Measurements from ENCODE around the gene PTPRS. TPM values are rescaled to one million over a fixed set of nuclear protein-coding genes. Genes with fewer than 3 reads are reported as not detected.

PTPRS gene
- total and polyA plus RNA-seq, 9 of the 15 experiments (the other 6 are each of a cell fraction or from before 2014, with no cell fraction given) = 1.1 to 49.4 (median 14.1) TPM

DNA sequence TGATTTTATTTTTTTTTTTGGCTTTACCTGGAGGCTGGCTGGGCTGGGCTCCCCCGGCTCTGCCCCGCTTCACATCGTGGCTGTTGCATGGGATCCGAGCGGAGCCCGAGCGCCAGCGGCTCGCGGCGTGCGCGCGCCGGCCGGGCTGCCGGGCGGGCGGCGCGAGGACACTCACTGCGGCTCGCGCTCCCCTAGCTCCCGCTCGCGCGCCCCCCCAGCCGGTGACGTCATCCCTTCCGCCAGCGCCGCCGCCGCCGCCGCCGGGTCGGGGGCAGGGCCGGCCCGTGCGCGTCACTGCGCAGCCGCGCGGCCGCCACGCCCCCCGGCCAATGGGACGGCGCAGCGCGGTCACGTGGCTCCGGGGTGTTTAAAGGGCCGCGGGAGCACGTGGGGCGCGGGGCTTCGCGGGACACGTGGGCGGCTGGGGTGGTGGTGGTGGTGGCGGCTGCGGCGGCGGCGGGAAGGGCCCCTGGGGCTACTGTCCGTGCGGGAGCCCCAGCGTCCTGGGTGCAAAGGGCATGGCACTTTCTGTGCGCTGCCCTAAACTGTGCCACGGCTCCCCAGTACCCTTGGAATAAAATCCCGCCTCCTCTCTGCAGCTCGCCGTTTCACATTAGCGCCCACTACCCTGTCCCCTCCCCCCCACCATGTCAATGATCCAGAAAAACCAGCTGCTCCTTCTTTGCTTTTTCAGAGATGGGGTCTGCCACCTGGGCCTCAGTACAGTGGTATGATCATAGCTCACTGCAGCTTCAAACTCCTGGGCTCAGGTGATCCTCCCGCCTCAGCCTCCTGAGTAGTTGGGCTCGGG is at the start of gene PTPRS (continued):
- TF ChIP-seq, protein P1, sequence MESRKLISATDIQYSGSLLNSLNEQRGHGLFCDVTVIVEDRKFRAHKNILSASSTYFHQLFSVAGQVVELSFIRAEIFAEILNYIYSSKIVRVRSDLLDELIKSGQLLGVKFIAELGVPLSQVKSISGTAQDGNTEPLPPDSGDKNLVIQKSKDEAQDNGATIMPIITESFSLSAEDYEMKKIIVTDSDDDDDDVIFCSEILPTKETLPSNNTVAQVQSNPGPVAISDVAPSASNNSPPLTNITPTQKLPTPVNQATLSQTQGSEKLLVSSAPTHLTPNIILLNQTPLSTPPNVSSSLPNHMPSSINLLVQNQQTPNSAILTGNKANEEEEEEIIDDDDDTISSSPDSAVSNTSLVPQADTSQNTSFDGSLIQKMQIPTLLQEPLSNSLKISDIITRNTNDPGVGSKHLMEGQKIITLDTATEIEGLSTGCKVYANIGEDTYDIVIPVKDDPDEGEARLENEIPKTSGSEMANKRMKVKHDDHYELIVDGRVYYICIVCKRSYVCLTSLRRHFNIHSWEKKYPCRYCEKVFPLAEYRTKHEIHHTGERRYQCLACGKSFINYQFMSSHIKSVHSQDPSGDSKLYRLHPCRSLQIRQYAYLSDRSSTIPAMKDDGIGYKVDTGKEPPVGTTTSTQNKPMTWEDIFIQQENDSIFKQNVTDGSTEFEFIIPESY (CRISPR knock-in tag; IDR thresholded peaks at IDR 0.05) = peak; percentile 59; the same call in 1 of the 2 replicates
- TF ChIP-seq CHD2 (IDR thresholded peaks at IDR 0.05; ENCODE audit: low read depth, low read length) (peak; percentile 54; the same call in 1 of the 2 replicates), MAZ (CRISPR knock-in tag; conservative IDR thresholded peaks at IDR 0.05 in 1 of 2, IDR thresholded peaks at IDR 0.05 in 1 of 2) (peak in 1 of 2 experiments; percentile 44; a peak in 1 of 4 replicates), ZNF586 (CRISPR knock-in tag; conservative IDR thresholded peaks at IDR 0.05) (no peak), CTBP1 (IDR thresholded peaks at IDR 0.05; ENCODE audit: borderline replicate concordance) (peak; percentile 76), RFX1 (IDR thresholded peaks at IDR 0.05) (no peak), ATF7 (IDR thresholded peaks at IDR 0.05) (peak; percentile 97; the same call in 1 of the 2 replicates), TEAD1 (CRISPR knock-in tag; IDR thresholded peaks at IDR 0.05) (0 out of 4 replicates have a peak, but pooled peaks of 1 of the 2 experiments have one; percentile 17)
- TF ChIP-seq, protein P2, sequence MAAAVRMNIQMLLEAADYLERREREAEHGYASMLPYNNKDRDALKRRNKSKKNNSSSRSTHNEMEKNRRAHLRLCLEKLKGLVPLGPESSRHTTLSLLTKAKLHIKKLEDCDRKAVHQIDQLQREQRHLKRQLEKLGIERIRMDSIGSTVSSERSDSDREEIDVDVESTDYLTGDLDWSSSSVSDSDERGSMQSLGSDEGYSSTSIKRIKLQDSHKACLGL (CRISPR knock-in tag; IDR thresholded peaks at IDR 0.05; ENCODE audit: borderline replicate concordance, poor library complexity, severe bottlenecking) = peak; percentile 96
- TF ChIP-seq, protein P3, sequence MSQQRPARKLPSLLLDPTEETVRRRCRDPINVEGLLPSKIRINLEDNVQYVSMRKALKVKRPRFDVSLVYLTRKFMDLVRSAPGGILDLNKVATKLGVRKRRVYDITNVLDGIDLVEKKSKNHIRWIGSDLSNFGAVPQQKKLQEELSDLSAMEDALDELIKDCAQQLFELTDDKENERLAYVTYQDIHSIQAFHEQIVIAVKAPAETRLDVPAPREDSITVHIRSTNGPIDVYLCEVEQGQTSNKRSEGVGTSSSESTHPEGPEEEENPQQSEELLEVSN (IDR thresholded peaks at IDR 0.05; ENCODE audit: borderline replicate concordance in 1 of 2, extremely low read depth in 1 of 2, insufficient read depth in 1 of 2, insufficient read length in 1 of 2, low read depth in 1 of 2, low read length in 1 of 2, poor library complexity in 1 of 2, severe bottlenecking in 1 of 2) = peak; percentile 97 to 99
- TF ChIP-seq, protein P4, sequence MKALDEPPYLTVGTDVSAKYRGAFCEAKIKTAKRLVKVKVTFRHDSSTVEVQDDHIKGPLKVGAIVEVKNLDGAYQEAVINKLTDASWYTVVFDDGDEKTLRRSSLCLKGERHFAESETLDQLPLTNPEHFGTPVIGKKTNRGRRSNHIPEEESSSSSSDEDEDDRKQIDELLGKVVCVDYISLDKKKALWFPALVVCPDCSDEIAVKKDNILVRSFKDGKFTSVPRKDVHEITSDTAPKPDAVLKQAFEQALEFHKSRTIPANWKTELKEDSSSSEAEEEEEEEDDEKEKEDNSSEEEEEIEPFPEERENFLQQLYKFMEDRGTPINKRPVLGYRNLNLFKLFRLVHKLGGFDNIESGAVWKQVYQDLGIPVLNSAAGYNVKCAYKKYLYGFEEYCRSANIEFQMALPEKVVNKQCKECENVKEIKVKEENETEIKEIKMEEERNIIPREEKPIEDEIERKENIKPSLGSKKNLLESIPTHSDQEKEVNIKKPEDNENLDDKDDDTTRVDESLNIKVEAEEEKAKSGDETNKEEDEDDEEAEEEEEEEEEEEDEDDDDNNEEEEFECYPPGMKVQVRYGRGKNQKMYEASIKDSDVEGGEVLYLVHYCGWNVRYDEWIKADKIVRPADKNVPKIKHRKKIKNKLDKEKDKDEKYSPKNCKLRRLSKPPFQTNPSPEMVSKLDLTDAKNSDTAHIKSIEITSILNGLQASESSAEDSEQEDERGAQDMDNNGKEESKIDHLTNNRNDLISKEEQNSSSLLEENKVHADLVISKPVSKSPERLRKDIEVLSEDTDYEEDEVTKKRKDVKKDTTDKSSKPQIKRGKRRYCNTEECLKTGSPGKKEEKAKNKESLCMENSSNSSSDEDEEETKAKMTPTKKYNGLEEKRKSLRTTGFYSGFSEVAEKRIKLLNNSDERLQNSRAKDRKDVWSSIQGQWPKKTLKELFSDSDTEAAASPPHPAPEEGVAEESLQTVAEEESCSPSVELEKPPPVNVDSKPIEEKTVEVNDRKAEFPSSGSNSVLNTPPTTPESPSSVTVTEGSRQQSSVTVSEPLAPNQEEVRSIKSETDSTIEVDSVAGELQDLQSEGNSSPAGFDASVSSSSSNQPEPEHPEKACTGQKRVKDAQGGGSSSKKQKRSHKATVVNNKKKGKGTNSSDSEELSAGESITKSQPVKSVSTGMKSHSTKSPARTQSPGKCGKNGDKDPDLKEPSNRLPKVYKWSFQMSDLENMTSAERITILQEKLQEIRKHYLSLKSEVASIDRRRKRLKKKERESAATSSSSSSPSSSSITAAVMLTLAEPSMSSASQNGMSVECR (CRISPR knock-in tag; IDR thresholded peaks at IDR 0.05) = peak; percentile 96
- TF ChIP-seq, protein P5, sequence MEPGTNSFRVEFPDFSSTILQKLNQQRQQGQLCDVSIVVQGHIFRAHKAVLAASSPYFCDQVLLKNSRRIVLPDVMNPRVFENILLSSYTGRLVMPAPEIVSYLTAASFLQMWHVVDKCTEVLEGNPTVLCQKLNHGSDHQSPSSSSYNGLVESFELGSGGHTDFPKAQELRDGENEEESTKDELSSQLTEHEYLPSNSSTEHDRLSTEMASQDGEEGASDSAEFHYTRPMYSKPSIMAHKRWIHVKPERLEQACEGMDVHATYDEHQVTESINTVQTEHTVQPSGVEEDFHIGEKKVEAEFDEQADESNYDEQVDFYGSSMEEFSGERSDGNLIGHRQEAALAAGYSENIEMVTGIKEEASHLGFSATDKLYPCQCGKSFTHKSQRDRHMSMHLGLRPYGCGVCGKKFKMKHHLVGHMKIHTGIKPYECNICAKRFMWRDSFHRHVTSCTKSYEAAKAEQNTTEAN (CRISPR knock-in tag; IDR thresholded peaks at IDR 0.05) = 0 out of 2 replicates have a peak, but pooled peaks have one; percentile 64
- TF ChIP-seq, protein P6, sequence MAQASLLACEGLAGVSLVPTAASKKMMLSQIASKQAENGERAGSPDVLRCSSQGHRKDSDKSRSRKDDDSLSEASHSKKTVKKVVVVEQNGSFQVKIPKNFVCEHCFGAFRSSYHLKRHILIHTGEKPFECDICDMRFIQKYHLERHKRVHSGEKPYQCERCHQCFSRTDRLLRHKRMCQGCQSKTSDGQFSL (CRISPR knock-in tag; IDR thresholded peaks at IDR 0.05) = peak; percentile 93
- TF ChIP-seq, protein P6 (tag; IDR thresholded peaks at IDR 0.05) = peak in 1 of 2 experiments; percentile 86; a peak in 2 of 4 replicates

All from K562 (cell line).